GM19035 (cell line): ENCODE results near the gene YPEL5.
"Not testable (repeated sequence)": the region's sequence is repeated elsewhere in the genome, so short reads cannot be mapped to it uniquely, and the experiment has no call there.

Experiments
- ATAC-seq: cut with Tn5 transposase; IDR thresholded peaks from one replicate; pipeline ENCODE4 v1.9.1; 2021; ENCODE audit not compliant: unreplicated experiment

The YPEL5 gene

DNA sequence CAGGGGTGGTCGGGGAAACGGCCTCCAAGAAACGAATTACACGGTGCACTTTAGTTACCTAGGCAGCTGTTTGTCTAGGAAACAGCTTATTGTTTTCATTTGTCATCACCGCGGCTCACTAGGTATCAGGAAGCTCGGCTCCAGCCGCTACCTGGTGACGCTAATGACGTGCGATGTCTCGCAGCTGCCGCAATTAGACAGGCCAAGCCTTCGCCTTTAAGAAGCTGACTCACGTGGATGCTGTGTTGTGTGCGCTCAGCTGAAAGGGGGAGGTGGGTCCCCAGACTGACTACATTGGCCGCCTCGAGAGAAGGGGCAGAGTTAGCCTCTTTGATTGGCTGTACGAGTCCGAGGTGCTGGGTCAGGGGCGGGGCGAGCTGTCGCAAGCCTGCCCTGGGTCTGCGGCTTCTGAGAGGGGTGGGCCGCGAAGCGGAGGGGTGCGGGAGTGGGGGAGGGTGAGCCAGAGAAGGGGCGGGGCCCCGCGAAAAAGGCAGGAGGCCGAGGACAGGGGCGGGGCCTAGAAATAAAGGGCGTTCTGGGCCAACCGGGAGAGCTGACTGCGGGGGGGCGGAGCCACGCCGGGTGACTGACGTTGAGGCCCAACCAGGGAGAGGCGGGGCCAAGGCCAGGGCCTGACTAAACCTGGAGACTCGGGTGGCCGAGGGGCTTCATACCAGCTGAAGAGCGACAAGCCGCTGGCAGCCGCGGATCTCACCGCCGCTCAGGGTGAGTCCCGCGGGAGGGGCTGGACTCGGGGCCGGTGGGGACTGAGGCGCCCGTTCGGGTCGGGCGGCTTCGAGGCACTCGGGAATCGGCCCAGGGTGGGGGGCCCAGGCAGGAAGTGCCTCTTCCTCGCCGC lies at the start of gene YPEL5:
TSS of gene YPEL5 (plus strand) at position 671 of the 859 bp plus-strand sequence. CDS start 9,645 bp downstream, outside the sequence.
- ATAC-seq = peak; percentile 94

GRCh38 chr2:30098266-30099005 lies 48.4 kb upstream of the YPEL5 start:
- ATAC-seq = no peak

GRCh38 chr2:30099366-30099765 lies 47.4 kb upstream of the YPEL5 start:
- ATAC-seq = not testable (repeated sequence)

- not testable (repeated sequence) for ATAC-seq
These were observed 46.1 kb upstream of the YPEL5 start for GRCh38 chr2:30100691-30101090.

- ATAC-seq = no peak
These were observed 42.5 kb upstream of the YPEL5 start for GRCh38 chr2:30104307-30104706.

GRCh38 chr2:30105556-30105955 lies 41.3 kb upstream of the YPEL5 start:
- ATAC-seq = no peak

GRCh38 chr2:30106543-30106942 lies 40.3 kb upstream of the YPEL5 start:
- ATAC-seq = no peak

DNA sequence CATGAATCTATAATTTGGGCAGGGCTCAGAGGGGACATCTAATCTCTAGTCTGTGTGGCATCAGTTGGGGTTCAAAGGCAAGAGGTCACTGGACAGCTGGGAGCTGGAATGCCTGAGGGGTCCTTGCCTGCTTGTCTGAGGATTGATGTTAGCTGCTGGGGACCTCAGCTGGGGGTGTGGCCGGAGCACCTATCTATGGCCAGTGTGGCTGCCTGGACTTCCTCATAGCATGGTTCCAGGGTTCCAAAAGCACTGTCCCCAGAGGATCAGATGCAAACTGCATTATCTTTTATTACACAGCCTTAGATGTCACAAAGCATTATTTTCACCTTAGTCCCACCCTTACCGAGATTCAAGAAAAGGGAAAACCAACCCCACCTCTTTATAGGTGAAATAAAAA lies 38.6 kb upstream of the YPEL5 start:
- no peak for ATAC-seq

GRCh38 chr2:30108851-30109250 lies 38.0 kb upstream of the YPEL5 start:
- no peak for ATAC-seq

GRCh38 chr2:30109856-30110255 lies 37.0 kb upstream of the YPEL5 start:
- ATAC-seq = no peak

DNA sequence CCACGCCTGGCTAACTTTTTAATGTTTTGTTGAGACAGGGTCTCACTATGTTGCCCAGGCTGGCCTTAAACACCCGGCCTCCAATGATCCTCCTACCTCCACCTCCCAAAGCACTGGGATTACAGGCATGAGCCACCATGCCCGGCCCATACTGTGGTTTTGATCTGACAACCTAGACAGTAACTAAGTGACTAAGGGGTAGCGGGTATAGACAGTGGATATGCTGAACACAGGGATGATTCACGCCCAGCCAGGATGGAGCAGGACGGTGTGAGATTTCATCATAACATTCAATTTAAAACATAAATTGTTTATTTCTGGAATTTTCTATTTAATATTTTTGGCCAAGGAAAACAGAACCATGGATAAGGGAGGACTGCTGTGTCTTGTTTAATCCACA lies 36.0 kb upstream of the YPEL5 start:
- ATAC-seq = no peak

- not testable (repeated sequence) for ATAC-seq
These were observed 35.6 kb upstream of the YPEL5 start for GRCh38 chr2:30111186-30111585.

- ATAC-seq = no peak
These were observed 34.2 kb upstream of the YPEL5 start for GRCh38 chr2:30112561-30112960.

DNA sequence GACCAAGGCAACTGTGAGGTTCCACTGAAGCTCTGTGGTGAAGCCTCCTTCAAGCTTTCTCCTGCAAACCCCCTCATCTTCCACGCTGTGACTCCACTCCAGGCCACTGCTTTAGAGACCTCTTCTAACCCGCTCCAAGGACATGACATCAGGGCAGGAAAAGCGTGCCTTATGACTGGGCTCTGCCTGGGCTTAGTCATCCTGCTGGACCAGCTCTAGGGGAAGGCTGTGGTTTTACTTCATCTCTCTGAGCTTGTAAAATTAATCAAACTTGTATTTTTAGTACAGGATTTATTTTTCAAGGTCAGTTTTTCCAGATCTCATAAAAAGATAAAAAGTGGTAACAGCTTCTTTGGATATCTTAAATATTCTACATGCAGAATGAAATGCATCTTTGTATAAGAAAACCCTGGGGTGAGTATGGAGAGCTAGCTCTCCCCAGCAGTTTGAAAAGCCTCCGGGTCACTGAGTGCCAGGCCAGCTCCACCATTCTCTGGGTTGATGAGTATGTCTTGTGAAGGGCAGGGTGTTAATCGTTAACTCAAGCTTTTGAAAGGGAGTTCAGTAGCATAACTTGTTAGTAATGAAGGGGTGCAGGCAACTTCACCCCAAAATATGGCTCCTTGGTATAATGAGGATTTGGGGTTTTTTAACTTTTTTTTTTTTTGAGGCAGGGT lies 33.1 kb upstream of the YPEL5 start:
- ATAC-seq = no peak

GRCh38 chr2:30115141-30115980 lies 31.4 kb upstream of the YPEL5 start:
- no peak for ATAC-seq

DNA sequence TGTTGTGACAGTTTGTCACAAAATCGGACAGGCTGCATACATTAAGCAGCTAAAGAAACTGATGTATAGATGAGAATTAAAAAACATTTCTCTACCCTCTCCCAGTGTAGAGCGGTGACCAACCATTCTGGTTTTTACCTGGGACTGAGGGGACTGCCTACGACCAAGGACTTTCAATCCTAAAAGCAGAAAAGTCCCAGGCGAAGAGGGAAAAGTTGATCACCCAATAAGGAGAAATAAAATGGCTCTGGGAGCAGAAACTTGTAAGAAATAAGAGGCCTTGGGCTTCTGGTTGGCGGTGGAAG lies 30.9 kb upstream of the YPEL5 start:
- ATAC-seq = no peak

DNA sequence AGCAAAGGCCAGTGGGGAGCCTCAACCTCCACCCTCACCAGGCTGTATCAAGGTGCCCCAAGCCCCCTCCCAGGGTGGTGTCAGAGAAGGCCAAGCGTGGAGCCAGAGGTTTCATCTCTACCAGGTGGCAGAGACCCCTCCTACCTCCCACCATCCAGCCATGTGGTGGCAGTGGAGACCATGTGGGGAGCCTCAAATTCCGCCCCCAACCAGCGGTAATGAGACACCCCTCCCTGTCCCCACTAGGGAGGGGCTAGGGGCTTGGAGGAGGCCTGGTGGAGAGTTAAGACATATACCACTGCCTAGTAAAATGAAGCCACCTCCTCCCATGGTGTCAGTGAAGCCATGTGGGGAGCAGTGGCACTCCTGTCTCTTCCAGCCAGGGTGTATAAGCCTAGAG lies 24.4 kb upstream of the YPEL5 start:
- no peak for ATAC-seq

DNA sequence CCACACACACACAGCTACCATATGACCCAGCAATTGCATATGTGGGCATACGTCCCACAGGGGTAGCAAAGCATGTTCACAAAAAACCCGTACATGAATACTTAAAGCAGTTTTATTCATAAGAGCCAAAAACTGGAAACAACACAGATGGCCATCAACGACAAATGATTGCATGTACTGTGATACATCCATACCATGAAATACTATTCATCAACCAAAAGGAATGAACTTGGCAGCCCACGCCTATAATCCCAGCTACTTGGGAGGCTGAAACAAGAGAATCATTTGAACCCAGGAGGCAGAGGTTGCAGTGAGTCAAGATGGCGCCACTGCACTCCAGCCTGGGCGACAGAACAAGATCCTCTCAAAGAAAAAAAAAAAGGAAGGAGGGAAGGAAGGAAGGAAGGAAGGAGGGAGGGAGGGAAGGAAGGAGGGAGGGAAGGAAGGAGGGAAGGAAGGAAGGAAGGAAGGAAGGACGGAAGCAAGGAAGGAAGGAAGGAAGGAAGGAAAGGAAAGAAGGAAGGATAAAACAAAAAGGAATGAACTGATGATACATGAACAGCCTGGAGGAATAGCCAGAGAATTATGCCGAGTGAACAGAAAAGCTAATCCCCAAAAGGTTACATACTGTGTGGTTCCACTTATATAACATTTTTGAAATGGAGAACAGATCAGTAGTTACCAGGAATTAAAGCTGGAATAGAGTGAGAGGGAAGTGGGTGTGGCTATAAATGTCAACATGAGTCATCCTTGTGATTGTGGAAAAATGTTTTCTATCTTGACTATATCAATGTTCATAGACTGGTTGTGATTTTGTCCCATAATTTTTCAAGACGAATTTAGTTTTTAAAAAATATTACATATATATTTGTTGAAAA lies 19.6 kb upstream of the YPEL5 start:
- ATAC-seq = no peak

GRCh38 chr2:30134582-30134981 lies 12.2 kb upstream of the YPEL5 start:
- no peak for ATAC-seq

DNA sequence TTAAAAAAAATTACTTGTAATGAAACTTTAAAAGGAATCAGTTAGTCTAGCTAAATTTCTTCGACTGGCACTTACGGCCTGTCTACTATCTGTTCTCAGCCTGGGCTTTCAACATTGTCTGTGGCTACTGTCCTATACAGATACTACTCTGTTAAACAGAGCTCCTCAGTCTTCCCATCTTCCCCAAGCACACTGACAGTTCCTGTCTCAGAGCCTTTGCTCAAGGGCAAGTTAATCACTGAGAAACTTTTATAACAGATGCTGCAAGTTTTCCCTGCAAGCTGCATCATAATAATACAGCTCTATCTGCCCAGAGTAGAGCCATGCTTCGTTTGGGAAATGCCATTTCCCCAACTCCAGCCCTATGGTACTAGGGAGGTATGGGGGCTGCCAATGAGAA lies 11.3 kb upstream of the YPEL5 start:
- ATAC-seq = no peak
